ENCODE data around the gene ARMC9. TPM values are rescaled to one million over a fixed set of nuclear protein-coding genes. Genes with fewer than 3 reads are reported as not detected.
A peak's percentile ranks its signal among the peaks of the same experiment; 100 is the strongest.

The ARMC9 gene
- total RNA-seq, 1 experiment from 2014 or later: 19.9 TPM

DNA sequence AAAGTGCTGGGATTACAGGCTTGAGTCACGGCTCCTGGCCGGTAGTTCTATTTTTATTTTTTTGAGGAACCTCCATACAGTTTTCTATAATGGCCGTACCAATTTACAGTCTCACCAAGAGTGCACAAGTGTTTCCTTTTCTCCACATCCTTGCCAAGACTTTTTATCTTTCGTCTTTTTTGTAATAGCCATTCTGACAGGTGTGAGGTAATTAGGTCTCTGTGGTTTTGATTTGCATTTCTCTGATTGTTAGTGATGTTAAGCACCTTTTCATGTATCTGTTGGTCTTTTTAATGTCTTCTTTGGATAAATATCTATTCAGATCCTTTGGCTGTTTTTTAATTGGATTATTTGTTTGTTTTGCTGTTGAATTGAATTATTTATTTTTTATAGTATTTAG is 9.3 kb downstream of the ARMC9 start:
- Histone ChIP-seq H3K4me3 (no peak overlapping the region), H3K27ac (no peak overlapping the region), H3K9me3 (replicated peaks) (no peaks in the 10 kb centered on the region), H3K27me3 (no peaks in the 10 kb centered on the region), H3K4me1 (no peaks in the 10 kb centered on the region), H3K36me3 (peaks cover 6% of the 10 kb centered on the region)
- DNase-seq: no peak

GRCh38 chr2:231210782-231211181 is 12.4 kb downstream of the ARMC9 start:
- no peak overlapping the region for H3K27ac ChIP-seq
- H3K4me1 ChIP-seq: no peaks in the 10 kb centered on the region
- H3K9me3 ChIP-seq (replicated peaks): no peaks in the 10 kb centered on the region
- H3K36me3 ChIP-seq: peaks cover 2% of the 10 kb centered on the region
- no peaks in the 10 kb centered on the region for H3K27me3 ChIP-seq
- H3K4me3 ChIP-seq: no peak overlapping the region
- no peak for DNase-seq

DNA sequence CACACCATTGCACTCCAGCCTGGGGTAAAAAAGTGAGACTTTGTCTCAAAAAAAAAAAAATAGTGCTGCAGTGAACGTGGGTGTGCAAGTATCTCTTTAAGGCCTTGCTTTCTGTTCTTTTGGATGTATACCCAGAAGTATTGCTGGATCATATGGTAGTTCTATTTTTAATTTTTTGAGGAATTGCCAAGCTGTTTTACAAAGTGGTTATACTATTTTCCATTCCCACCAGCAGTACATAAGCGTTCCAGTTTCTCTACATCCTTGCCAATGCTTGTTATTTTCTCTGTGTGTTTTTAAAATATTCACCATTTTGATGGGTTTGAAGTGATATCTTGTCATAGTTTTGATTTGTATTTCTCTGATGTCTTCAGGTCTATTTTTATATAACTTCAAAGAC is 13.1 kb downstream of the ARMC9 start:
- no peak overlapping the region for H3K4me3 ChIP-seq
- peaks cover 2% of the 10 kb centered on the region; the same call in 1 of the 2 replicates for H3K36me3 ChIP-seq
- H3K4me1 ChIP-seq: no peaks in the 10 kb centered on the region
- no peak for DNase-seq
- H3K27me3 ChIP-seq: no peaks in the 10 kb centered on the region
- no peaks in the 10 kb centered on the region for H3K9me3 ChIP-seq (replicated peaks)
- H3K27ac ChIP-seq: no peak overlapping the region

DNA sequence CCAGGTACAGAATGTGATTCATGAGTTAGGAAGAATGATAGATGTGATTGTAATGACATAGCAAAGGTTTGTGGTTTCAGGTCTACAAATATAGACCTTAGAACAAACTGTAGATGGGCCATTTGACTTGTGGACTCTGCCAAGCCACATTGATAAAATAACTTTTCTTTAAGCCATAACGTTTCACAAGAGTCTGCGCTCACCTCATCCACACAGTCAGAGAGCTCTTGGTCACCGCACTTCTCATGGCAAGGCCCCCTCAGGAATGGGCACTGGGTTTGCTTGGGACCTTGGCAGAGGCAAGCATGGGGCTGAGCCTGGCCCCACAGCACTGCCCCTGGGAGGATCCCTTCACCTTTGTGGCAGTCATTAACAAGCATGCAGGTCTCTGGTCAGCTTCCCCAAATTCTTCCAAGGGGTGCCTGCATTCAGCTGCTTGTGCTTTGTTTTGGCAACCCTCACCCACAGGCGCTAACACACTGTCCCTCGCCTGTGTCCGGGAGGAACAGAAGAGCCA is 14.0 kb downstream of the ARMC9 start:
- no peaks in the 10 kb centered on the region for H3K27me3 ChIP-seq

GRCh38 chr2:231213931-231214642 is 15.7 kb downstream of the ARMC9 start:
- DNase-seq: no peak
- Histone ChIP-seq H3K9me3 (replicated peaks) (no peaks in the 10 kb centered on the region), H3K27me3 (no peaks in the 10 kb centered on the region), H3K36me3 (peaks cover 6% of the 10 kb centered on the region; the same call in 1 of the 2 replicates), H3K27ac (no peak overlapping the region), H3K4me1 (no peaks in the 10 kb centered on the region), H3K4me3 (no peak overlapping the region)

More for the DNA sequence above, 14.0 kb downstream of the ARMC9 start:
- no peak overlapping the region for H3K4me3 ChIP-seq
- no peaks in the 10 kb centered on the region for H3K4me1 ChIP-seq
- H3K9me3 ChIP-seq (replicated peaks): no peaks in the 10 kb centered on the region
- no peak for DNase-seq
- no peak overlapping the region for H3K27ac ChIP-seq
- H3K36me3 ChIP-seq: 0 out of 2 replicates have a peak, but pooled peaks cover 2% of the 10 kb centered on the region

- Histone ChIP-seq H3K36me3 (peaks cover 9% of the 10 kb centered on the region), H3K27me3 (no peaks in the 10 kb centered on the region), H3K4me1 (peaks cover 6% of the 10 kb centered on the region; the same call in 1 of the 2 replicates), H3K27ac (no peak overlapping the region), H3K9me3 (replicated peaks) (no peaks in the 10 kb centered on the region), H3K4me3 (no peak overlapping the region)
- no peak for DNase-seq
These were observed 19.9 kb downstream of the ARMC9 start for GRCh38 chr2:231218366-231218765.

GRCh38 chr2:231219289-231219688 is 20.9 kb downstream of the ARMC9 start:
- H3K36me3 ChIP-seq: peaks cover 9% of the 10 kb centered on the region
- H3K9me3 ChIP-seq (replicated peaks): no peaks in the 10 kb centered on the region
- H3K27me3 ChIP-seq: no peaks in the 10 kb centered on the region
- peaks cover 6% of the 10 kb centered on the region; the same call in 1 of the 2 replicates for H3K4me1 ChIP-seq
- no peak overlapping the region for H3K4me3 ChIP-seq
- DNase-seq: no peak
- no peak overlapping the region for H3K27ac ChIP-seq

DNA sequence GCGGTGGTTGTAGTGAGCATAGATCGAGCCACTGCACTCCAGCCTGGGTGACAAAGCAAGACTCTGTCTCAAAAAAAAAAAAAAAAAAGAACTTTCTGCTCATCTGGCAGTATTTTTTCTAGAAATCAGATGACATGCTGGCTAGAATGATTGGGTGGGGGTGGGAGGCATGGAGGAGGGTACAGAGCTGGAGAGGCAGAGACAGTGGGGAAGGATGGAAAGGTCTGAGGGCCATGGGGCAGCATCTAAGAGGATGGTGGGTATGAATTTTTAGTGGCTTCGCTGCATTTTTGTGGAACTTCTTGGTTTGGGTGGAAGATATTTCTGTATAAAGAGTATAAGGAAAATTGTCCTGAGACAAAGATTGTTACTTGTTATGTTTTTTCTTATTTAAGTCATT is 23.3 kb downstream of the ARMC9 start:
- H3K4me3 ChIP-seq: no peak overlapping the region
- H3K36me3 ChIP-seq: peaks cover 11% of the 10 kb centered on the region
- H3K27me3 ChIP-seq: no peaks in the 10 kb centered on the region
- DNase-seq: no peak
- no peak overlapping the region; the same call in 1 of the 2 replicates for H3K27ac ChIP-seq
- peaks cover 6% of the 10 kb centered on the region; the same call in 1 of the 2 replicates for H3K4me1 ChIP-seq
- H3K9me3 ChIP-seq (replicated peaks): no peaks in the 10 kb centered on the region

DNA sequence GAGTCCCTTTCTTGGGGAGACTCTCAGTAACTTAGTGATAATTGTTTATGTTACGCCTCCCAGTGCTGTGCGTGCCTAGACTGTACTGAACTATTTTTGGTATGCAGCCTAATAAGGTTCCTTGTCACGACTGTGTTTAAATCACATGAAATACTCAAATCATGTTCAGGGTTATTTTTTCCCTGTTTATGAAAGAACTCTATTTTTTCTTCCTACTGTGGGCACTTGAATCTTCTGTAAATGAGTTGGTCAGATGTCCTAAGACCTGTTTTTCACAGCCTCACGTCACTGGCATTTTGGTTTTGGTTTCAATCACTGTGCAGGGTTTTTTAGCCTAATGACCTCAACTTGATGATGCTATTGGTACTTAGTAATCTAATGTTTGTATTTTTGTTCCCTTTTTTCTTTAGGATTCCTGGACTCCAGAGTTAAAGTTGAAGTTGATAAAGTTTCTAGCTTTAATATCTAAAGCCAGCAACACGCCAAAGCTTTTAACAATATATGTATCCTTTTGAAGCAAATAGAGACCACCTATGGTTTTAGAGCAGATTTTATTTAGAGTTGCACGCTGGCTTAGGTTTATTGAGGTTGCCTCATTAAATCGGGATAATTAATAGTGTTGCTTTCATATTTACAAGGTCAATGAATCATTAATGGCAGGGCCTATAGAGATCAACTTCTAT is 24.0 kb downstream of the ARMC9 start:
- Histone ChIP-seq H3K36me3 (peaks cover 11% of the 10 kb centered on the region), H3K9me3 (replicated peaks) (no peaks in the 10 kb centered on the region), H3K27me3 (no peaks in the 10 kb centered on the region), H3K4me3 (no peak overlapping the region), H3K27ac (no peak overlapping the region; the same call in 1 of the 2 replicates), H3K4me1 (peaks cover 6% of the 10 kb centered on the region)
- no peak for DNase-seq

DNA sequence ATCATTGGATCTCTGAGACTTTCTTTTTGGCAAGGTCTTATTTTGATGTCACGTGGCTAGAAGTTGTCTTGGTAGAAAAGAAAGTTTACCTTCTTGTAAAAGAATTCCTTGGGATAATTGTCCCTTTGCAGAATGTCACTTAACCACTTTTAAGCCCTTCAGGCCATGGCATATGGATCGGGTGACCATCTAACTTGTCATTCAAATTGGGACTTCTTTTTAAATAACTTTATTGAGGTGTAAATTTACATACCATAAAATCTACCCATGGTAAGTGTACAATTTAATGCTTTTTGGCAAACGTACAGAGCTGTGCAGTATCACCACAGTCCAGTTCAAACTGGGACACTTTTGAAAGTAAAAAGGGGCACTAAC is 24.6 kb downstream of the ARMC9 start:
- H3K27me3 ChIP-seq: no peaks in the 10 kb centered on the region
- peaks cover 8% of the 10 kb centered on the region for H3K4me1 ChIP-seq
- H3K27ac ChIP-seq: no peak overlapping the region
- H3K4me3 ChIP-seq: no peak overlapping the region
- H3K36me3 ChIP-seq: peaks cover 6% of the 10 kb centered on the region
- H3K9me3 ChIP-seq (replicated peaks): no peaks in the 10 kb centered on the region
- no peak for DNase-seq

- H3K27ac ChIP-seq: no peak overlapping the region
- no peaks in the 10 kb centered on the region for H3K27me3 ChIP-seq
- H3K4me3 ChIP-seq: no peak overlapping the region
- no peak for DNase-seq
- peaks cover 8% of the 10 kb centered on the region for H3K4me1 ChIP-seq
- peaks cover 5% of the 10 kb centered on the region; the same call in 1 of the 2 replicates for H3K36me3 ChIP-seq
- H3K9me3 ChIP-seq (replicated peaks): no peaks in the 10 kb centered on the region
These were observed 25.1 kb downstream of the ARMC9 start for GRCh38 chr2:231223458-231223976.

- no peak overlapping the region for H3K4me3 ChIP-seq
- no peaks in the 10 kb centered on the region for H3K9me3 ChIP-seq (replicated peaks)
- 0 out of 2 replicates have a peak, but pooled peaks cover 2% of the 10 kb centered on the region for H3K36me3 ChIP-seq
- H3K4me1 ChIP-seq: peaks cover 3% of the 10 kb centered on the region
- peak; percentile 79 to 89 for DNase-seq
- H3K27me3 ChIP-seq: no peaks in the 10 kb centered on the region
- H3K27ac ChIP-seq: no peak overlapping the region; the same call in 1 of the 2 replicates
These were observed 29.1 kb downstream of the ARMC9 start for GRCh38 chr2:231227310-231228162.

GRCh38 chr2:231228223-231228622 is 29.8 kb downstream of the ARMC9 start:
- Histone ChIP-seq H3K4me1 (peaks cover 3% of the 10 kb centered on the region), H3K27ac (no peak overlapping the region), H3K4me3 (no peak overlapping the region), H3K9me3 (replicated peaks) (no peaks in the 10 kb centered on the region), H3K27me3 (no peaks in the 10 kb centered on the region), H3K36me3 (0 out of 2 replicates have a peak, but pooled peaks cover 2% of the 10 kb centered on the region)
- DNase-seq: no peak

DNA sequence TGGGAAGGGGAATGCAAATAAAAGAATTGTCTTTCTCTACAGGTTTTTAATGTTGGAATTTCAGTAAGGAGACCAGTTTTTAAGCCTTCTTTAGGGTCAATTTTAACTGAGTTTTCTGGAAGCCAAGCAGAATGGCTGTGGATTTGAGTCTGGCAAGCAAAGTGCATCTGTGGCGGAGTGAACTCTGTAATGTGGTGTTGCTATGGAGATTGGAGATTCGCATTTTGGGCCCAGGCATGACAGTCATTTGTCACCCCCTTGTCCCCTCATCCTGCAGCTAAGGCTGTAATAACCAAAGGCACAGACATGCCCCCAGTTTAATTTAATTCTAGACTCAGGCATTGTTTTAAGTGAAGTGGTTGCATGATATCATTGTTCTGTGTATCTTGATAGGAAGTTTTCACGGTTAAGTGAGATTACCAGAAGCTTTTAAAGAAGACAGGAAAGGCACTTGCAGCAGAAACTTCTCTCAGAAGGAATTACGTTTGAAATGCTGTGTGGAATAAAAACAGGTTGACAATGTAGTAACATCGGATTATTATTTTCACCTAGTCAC is 30.6 kb downstream of the ARMC9 start:
- Histone ChIP-seq H3K4me3 (no peak overlapping the region), H3K9me3 (replicated peaks) (no peaks in the 10 kb centered on the region), H3K27ac (no peak overlapping the region), H3K36me3 (0 out of 2 replicates have a peak, but pooled peaks cover 2% of the 10 kb centered on the region), H3K4me1 (peaks cover 3% of the 10 kb centered on the region), H3K27me3 (no peaks in the 10 kb centered on the region)
- DNase-seq: no peak

All from SJCRH30 (cell line).